GM23248 (cell line): ENCODE measurements around the gene PRDM10.

Experiments
- EZH2 ChIP-seq: fragments of 200-600 bp; sonication (generic); IDR thresholded peaks from 2 replicates; pipeline ENCODE4 v1.6.1; 2018; ENCODE audit warnings: antibody characterized with exemption, mild to moderate bottlenecking; ENCODE audit not compliant: insufficient read depth, poor library complexity, severe bottlenecking
- EZH2phosphoT487 ChIP-seq: fragments of 200-600 bp; sonication (generic); IDR thresholded peaks from 2 replicates; pipeline ENCODE4 v1.6.1; 2018; ENCODE audit warnings: antibody characterized with exemption, moderate library complexity, mild to moderate bottlenecking, low read depth; ENCODE audit not compliant: insufficient read depth

DNA sequence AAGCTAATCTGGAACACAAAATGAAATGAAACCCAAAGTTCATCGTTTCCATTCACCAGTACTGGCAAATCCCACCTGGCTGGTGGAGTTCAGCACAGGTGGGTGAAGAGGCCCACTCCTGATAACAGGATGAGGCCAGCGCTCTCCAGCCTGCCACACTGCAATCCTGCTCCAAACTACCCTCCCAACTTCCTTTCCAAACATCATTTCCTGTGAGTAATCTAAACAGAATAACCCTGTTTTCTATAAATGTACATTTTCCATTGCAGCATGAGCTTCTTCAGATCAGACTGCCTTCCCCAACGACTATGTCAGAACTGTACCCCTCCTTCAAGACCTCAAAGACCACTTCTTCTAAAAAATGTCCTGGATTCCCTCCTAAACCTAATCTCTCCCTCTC, 91.3 kb downstream of the PRDM10 start:
- TF ChIP-seq EZH2 (no peak), EZH2phosphoT487 (no peak)
